Hepatocyte (in vitro differentiated cells): ENCODE data around the gene PDE4D.

Source experiments
- CTCF ChIP-seq: fragments of 200-600 bp; sonication (generic); IDR thresholded peaks from 2 replicates; pipeline ENCODE4 v1.5.1; 2016; ENCODE audit warnings: antibody characterized with exemption, mild to moderate bottlenecking; ENCODE audit not compliant: poor library complexity
- EZH2 ChIP-seq: fragments of 200-600 bp; sonication (generic); IDR thresholded peaks from 2 replicates; pipeline ENCODE4 v1.6.1; 2016; ENCODE audit warnings: antibody characterized with exemption, mild to moderate bottlenecking, borderline replicate concordance
- EZH2phosphoT487 ChIP-seq: fragments of 200-600 bp; sonication (generic); IDR thresholded peaks from one replicate; pipeline ENCODE4 v1.6.1; 2018; ENCODE audit warnings: antibody characterized with exemption, mild to moderate bottlenecking, low read depth, moderate library complexity; ENCODE audit not compliant: unreplicated experiment, severe bottlenecking

DNA sequence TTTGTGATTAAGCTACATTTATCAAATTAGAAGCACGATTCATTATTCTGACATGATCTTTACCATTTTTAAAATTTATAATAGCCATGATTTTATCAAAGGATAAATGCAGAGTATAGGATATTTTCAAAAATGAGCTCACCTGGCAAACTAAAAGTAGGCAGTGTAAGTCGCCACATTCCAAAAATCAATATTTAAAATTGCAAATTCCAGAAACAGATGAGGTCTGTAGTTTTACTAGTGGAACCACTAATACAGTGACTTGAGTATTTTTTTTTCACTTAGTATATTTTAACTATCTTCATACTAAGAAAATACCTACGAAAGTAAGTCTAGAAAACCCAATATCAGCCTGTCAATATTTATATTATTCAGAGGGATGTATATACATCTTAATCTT lies 164.2 kb downstream of the PDE4D start:
- no peak for TF ChIP-seq CTCF
- no peak for TF ChIP-seq EZH2
- no peak for TF ChIP-seq EZH2phosphoT487
